ENCODE data around the gene DDA1. TPM values are rescaled to one million over a fixed set of nuclear protein-coding genes. Genes with fewer than 3 reads are reported as not detected.

Gene DDA1
- total RNA-seq, 1 donor from 2014 or later = 37.3 TPM

DNA sequence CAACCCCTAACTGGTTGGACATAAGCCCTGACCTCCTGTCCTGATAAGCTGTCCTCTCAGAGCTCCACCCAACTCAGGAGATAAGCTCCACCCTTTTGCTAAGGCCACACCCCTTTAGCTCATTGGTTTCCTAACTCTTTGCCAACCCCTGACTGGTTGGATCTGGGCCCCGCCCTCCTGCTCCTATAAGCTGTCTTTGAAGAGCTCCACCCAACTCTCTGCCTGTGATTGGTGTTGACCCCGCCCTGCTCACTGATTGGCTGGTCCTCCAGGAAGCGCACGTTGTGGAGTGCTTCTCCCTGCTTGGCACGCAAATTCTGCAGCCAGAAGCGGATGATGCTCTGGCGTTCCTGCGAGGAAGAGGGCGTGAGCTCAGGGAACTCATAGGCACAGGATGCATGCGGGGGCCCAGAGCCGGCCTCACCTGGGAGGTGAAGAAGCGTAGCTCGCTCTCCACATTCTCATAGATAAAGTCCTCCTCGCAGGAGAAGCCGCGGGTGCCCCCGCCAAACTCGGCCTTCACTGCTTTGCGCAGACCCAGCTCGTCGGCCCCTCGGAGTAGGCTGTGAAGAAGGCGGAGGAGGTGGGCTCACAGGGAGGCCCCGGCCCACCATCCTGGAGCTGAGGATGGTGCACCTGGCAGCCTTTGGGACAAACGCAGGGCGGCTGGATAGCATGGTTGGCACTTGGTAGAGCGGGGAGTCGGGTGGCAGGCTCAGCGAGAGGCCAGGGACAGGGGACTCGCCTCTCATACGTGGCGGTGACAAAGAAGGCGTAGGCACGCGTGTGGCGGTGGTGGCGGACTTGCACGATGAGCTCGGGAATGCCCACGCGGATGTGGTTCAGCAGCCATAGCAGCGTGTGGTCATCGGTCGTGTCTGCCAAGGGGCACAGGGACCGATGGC is 23.6 kb downstream of the DDA1 start:
- H3K4me1 Mint-ChIP-seq = peaks cover 14% of the 10 kb centered on the region
- peaks cover 11% of the 10 kb centered on the region for H3K27me3 Mint-ChIP-seq (ENCODE audit: low read depth)
- no peak for DNase-seq (ENCODE audit: low spot score in 2 of 2, unreplicated experiment in 2 of 2)
- peak overlapping the region; percentile 58 for H3K4me3 Mint-ChIP-seq
- H3K9me3 Mint-ChIP-seq = no peaks in the 10 kb centered on the region
- H3K36me3 Mint-ChIP-seq = peaks cover 10% of the 10 kb centered on the region
- TF ChIP-seq, protein P1, sequence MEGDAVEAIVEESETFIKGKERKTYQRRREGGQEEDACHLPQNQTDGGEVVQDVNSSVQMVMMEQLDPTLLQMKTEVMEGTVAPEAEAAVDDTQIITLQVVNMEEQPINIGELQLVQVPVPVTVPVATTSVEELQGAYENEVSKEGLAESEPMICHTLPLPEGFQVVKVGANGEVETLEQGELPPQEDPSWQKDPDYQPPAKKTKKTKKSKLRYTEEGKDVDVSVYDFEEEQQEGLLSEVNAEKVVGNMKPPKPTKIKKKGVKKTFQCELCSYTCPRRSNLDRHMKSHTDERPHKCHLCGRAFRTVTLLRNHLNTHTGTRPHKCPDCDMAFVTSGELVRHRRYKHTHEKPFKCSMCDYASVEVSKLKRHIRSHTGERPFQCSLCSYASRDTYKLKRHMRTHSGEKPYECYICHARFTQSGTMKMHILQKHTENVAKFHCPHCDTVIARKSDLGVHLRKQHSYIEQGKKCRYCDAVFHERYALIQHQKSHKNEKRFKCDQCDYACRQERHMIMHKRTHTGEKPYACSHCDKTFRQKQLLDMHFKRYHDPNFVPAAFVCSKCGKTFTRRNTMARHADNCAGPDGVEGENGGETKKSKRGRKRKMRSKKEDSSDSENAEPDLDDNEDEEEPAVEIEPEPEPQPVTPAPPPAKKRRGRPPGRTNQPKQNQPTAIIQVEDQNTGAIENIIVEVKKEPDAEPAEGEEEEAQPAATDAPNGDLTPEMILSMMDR (IDR thresholded peaks at IDR 0.05; ENCODE audit: unreplicated experiment) = no peak
- no peak overlapping the region for H3K27ac Mint-ChIP-seq

DNA sequence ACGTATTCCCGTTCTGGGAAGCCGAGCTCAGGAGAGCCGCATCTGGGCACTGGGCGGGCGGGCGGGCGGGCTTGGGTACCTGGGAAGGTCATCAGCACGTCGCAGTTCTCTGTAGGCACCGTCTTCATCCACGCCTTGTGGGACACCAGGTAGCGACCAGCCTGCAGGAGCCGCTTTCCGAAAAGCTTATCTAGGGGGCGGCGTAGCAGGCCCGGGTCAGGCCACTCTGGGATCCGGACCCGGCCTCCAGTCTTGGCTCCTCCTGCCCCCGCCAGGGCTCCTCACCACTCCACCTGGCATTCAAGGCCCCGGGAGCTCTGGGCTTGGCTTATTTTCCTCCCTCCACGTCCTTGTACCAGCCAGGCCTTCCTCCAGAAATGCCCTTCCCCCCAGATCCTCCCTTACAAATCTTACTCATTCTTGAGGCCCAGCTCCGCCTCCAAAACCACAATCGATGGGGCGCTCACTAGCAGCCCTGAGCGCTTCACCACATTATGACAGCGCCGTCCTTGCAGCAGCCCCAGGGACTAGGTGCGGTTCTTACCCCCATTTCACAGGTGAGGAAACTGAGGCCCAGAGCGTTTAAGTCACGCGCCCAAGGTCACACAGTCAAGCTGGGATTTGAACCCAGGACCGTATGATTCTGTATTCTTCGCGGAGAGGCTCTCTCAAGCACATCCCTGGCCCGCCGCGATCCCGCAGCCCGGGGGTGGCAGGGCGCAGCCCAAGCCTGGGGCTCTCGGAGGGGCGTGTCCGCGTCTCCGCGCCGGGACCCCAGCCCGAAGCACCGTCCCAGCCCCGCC is 24.4 kb downstream of the DDA1 start:
- peak overlapping the region; percentile 74 for H3K4me3 Mint-ChIP-seq
- DNase-seq (ENCODE audit: low spot score in 2 of 2, unreplicated experiment in 2 of 2) = no peak
- H3K36me3 Mint-ChIP-seq = peaks cover 10% of the 10 kb centered on the region
- no peaks in the 10 kb centered on the region for H3K9me3 Mint-ChIP-seq
- H3K27ac Mint-ChIP-seq = peak overlapping the region; percentile 45
- TF ChIP-seq, protein P1 (IDR thresholded peaks at IDR 0.05; ENCODE audit: unreplicated experiment) = no peak
- H3K27me3 Mint-ChIP-seq (ENCODE audit: low read depth) = peaks cover 11% of the 10 kb centered on the region
- peaks cover 19% of the 10 kb centered on the region for H3K4me1 Mint-ChIP-seq

DNA sequence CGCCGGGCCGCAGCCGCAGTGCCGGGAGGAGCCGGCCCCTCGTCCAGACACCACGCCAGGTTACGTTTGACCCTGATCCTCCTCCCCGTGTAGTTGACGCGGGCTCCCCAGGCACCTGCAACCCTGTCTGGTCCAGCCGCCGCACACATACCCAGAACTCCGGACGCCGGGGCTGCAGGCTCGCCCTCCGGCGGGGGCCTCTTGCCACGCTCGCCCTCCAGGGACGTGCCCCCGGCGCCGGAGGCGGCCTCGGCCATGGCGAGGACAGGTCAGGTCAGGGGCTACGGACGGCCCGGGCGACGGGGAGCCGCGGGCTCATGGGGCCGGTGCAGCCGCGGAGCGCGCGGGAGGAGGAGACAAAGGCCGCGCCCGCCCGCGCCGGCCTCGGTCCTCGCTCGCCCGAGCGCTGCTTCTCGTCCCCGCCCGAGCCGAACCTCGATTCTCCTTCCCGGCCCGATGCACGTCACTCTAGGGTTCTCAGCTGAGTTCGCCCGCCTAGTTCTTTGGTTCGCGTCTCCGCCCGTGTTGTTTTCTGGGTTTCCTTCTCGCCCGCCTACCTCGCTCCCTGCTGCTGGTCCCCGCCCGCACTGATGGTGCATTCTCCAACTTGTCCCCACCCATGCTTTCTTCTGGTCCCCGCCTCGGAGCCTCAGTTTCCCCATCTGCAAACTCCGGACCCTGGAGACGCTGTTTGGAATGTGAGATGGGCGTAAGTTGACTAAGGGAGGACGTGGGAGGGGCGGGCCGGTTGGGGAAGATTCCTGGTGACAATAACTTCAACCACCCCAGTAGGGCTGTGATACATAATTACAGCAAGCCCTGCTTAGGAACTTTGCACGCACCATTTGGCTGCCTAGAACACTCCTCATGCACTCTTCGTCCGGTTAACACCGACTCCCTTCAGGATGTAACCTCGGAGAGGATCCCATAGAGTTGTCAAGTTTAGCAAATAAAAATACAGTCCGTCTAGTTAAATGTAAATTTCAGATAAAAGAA is 25.3 kb downstream of the DDA1 start, which contains the start of gene ANO8:
Gene ANO8, minus strand, starts transcription at position 442 of the 996 bp plus-strand sequence. Its CDS starts 185 bp downstream, at position 257.
- peak; percentile 89 to 93 for DNase-seq (ENCODE audit: low spot score in 2 of 2, unreplicated experiment in 2 of 2)
- Mint-ChIP-seq H3K4me3 (peak within 1 kb of the TSS; percentile 76), H3K4me1 (peaks cover 19% of the 10 kb centered on the region), H3K9me3 (no peaks in the 10 kb centered on the region), H3K27me3 (ENCODE audit: low read depth) (peaks cover 9% of the 10 kb centered on the region), H3K36me3 (peaks cover 10% of the 10 kb centered on the region), H3K27ac (peak within 1 kb of the TSS; percentile 84)
- TF ChIP-seq, protein P1 (IDR thresholded peaks at IDR 0.05; ENCODE audit: unreplicated experiment) = no peak

DNA sequence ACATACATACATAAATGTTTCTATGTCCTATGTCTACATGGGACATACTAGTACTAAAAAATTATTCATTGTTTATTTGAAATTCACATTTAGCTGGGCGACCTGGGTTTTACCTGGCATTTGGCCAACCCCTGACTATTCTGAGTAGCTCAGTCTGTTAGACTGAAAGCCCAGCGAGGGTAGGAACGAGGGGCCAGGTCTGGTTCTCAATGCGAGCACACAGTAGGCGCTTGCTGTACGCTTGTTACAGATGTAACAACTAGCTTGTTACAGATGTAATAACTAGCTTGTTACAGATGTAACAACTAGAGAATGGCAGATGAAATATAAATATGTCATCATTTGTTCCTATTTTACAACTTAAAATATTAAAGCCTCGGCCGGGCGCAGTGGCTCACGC is 26.2 kb downstream of the DDA1 start:
- Mint-ChIP-seq H3K4me1 (peaks cover 19% of the 10 kb centered on the region), H3K27ac (no peak overlapping the region), H3K36me3 (peaks cover 8% of the 10 kb centered on the region), H3K4me3 (peak overlapping the region; percentile 76), H3K27me3 (ENCODE audit: low read depth) (peaks cover 3% of the 10 kb centered on the region), H3K9me3 (no peaks in the 10 kb centered on the region)
- no peak for DNase-seq (ENCODE audit: low spot score in 2 of 2, unreplicated experiment in 2 of 2)
- TF ChIP-seq, protein P1 (IDR thresholded peaks at IDR 0.05; ENCODE audit: unreplicated experiment) = no peak

Data from mesothelial cell of epicardium (in vitro differentiated cells).